Activated T-helper 2 cell treated with anti-CD3 and anti-CD28 coated beads, Interferon-gamma antibody, Interleukin-2, Interleukin-4, amounts not matched to agents 10 μg/mL and 5 μg/mL and 100 μg/mL, durations not matched to agents 14 hours and 24 hours and 36 hours (primary cell): ENCODE measurements around the gene APRT. TPM values are rescaled to one million over a fixed set of nuclear protein-coding genes. Genes with fewer than 3 reads are reported as not detected.

Experiments
- DNase-seq: peaks from one replicate; pipeline ENCODE4 v3.0.0; 2021; ENCODE audit warnings: low spot score
- H3K27ac Mint-ChIP-seq: one replicate; pipeline ENCODE4 v1.8.0; 2021; ENCODE audit warnings: mixed read lengths
- H3K27me3 Mint-ChIP-seq: one replicate; pipeline ENCODE4 v1.8.0; 2021; ENCODE audit warnings: low read depth, mixed read lengths
- H3K36me3 Mint-ChIP-seq: one replicate; pipeline ENCODE4 v1.8.0; 2021; ENCODE audit warnings: low read depth, mixed read lengths
- H3K4me1 Mint-ChIP-seq: one replicate; pipeline ENCODE4 v1.8.0; 2021; ENCODE audit warnings: low read depth, mixed read lengths
- H3K4me3 Mint-ChIP-seq: one replicate; pipeline ENCODE4 v1.8.0; 2021; ENCODE audit warnings: low read depth, mild to moderate bottlenecking, moderate library complexity, mixed read lengths
- H3K9me3 Mint-ChIP-seq: one replicate; pipeline ENCODE4 v1.8.0; 2021; ENCODE audit warnings: mixed read lengths
- intact Hi-C: fragments of 100-400 bp; cut with micrococcal nuclease; formaldehyde crosslinking; loops from one replicate; pipeline ENCODE4 v1.15.1; 2023
- total RNA-seq: library from RNA; stranded (reverse); gene quantifications from 2 replicates; pipeline ENCODE4 v1.2.3, GENCODE V29; 2022

The APRT gene
- total RNA-seq, 1 donor from 2014 or later: 294 TPM

DNA sequence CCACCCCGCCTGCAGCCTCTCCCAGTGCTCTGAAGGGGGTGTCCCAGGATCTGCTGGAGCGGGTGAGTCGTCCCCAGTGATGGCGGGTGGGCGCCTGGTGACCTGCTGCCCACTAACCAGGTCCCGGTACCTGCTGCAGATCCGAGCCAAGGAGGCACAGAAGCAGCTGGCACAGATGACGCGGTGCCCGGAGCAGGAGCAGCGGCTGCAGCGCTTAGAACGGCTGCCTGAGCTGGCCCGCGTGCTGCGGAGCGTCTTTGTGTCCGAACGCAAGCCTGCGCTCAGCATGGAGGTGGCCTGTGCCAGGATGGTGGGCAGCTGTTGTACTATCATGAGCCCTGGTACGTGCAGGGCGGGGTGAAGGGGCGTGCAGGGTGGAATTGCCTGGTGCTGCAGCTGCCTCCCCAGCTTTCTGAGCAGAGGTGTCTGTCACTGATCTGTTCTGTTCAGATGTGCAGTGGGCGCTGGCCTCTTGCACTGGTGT lies 4.5 kb downstream of the APRT start:
- no peaks in the 10 kb centered on the region for H3K27me3 Mint-ChIP-seq
- H3K4me1 Mint-ChIP-seq: peaks cover 9% of the 10 kb centered on the region
- peaks cover 56% of the 10 kb centered on the region for H3K36me3 Mint-ChIP-seq
- intact Hi-C loops: no loop called here
- no peak overlapping the region for H3K4me3 Mint-ChIP-seq
- H3K27ac Mint-ChIP-seq: no peak overlapping the region
- no peaks in the 10 kb centered on the region for H3K9me3 Mint-ChIP-seq
- no peak for DNase-seq

DNA sequence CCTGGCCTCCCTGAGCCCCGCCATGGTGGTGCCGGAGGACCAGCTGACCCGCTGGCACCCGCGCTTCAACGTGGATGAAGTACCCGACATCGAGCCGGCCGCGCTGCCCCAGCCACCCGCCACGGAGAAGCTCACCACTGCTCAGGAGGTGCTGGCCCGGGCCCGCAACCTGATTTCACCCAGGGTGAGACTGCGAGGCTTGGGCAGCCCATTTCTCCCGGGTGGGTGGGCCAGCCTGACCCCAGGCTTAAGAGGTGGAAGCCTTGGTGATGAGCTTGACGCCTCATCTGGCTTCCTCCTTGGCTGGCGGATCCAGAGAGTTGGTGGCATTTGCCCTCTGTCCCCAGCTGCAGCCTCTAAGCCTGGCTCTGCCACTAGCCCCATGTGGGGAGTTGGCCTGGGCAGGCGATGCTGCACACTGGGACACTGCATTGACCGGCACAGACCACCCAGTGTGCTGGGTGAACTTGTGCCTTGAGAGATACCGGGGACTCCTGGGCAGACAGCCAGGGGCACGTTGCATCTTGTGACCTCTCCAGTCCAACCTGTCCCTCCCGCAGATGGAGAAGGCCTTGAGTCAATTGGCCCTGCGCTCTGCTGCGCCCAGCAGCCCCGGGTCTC lies 5.1 kb downstream of the APRT start:
- peaks cover 56% of the 10 kb centered on the region for H3K36me3 Mint-ChIP-seq
- H3K9me3 Mint-ChIP-seq: no peaks in the 10 kb centered on the region
- intact Hi-C loops: no loop called here
- no peaks in the 10 kb centered on the region for H3K27me3 Mint-ChIP-seq
- no peak overlapping the region for H3K27ac Mint-ChIP-seq
- DNase-seq: no peak
- peak overlapping the region; percentile 45 for H3K4me3 Mint-ChIP-seq
- H3K4me1 Mint-ChIP-seq: peaks cover 9% of the 10 kb centered on the region

DNA sequence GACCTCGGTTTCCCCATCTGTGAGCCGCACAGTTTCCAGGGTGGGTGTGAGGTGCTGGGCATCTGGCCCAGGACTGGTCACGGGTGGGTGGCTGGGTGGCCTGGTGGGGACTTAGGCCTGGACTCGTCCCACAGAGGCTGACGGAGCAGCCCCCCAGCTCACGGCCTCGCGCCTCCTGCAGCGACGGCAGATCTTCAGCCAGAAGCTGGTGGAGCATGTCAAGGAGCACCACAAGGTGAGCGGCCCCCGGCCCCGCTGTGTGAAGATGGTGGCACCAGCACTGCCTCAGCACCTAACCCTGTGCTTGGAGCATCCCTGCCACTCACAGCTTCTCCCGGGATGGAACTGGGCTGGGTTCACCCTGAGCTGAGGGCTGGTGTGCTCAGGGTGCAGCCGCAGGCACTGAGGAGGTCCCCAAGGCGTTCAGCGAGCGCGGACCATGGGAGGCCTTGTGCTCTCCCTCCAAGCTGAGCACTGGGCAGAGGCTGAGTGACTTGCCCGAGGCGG lies 5.8 kb downstream of the APRT start:
- DNase-seq: no peak
- H3K27me3 Mint-ChIP-seq: no peaks in the 10 kb centered on the region
- peaks cover 55% of the 10 kb centered on the region for H3K36me3 Mint-ChIP-seq
- no peak overlapping the region for H3K27ac Mint-ChIP-seq
- intact Hi-C loops: no loop called here
- no peaks in the 10 kb centered on the region for H3K9me3 Mint-ChIP-seq
- peaks cover 13% of the 10 kb centered on the region for H3K4me1 Mint-ChIP-seq
- peak overlapping the region; percentile 45 for H3K4me3 Mint-ChIP-seq

DNA sequence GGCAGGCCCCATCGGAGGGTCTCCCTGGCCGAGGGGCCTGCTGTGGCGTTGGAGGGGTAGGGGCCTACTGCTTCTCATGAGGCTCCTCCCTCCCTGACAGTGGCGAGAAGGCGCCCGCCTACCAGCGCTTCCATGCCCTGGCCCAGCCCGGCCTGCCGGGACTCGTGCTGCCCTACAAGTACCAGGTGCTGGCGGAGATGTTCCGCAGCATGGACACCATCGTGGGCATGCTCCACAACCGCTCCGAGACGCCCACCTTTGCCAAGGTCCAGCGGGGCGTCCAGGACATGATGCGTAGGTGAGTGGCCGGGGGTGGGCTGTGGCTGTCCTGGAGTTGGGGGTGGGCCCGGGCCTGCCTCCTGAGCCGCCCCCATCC lies 6.4 kb downstream of the APRT start:
- no peak overlapping the region for H3K27ac Mint-ChIP-seq
- no peak for DNase-seq
- intact Hi-C loops: no loop called here
- H3K27me3 Mint-ChIP-seq: no peaks in the 10 kb centered on the region
- peaks cover 18% of the 10 kb centered on the region for H3K4me1 Mint-ChIP-seq
- H3K36me3 Mint-ChIP-seq: peaks cover 49% of the 10 kb centered on the region
- H3K9me3 Mint-ChIP-seq: no peaks in the 10 kb centered on the region
- peak overlapping the region; percentile 81 for H3K4me3 Mint-ChIP-seq

GRCh38 chr16:88804552-88805339 lies 7.0 kb downstream of the APRT start:
- no peaks in the 10 kb centered on the region for H3K27me3 Mint-ChIP-seq
- H3K9me3 Mint-ChIP-seq: no peaks in the 10 kb centered on the region
- H3K4me3 Mint-ChIP-seq: peak overlapping the region; percentile 81
- H3K27ac Mint-ChIP-seq: peak overlapping the region; percentile 22
- peaks cover 43% of the 10 kb centered on the region for H3K36me3 Mint-ChIP-seq
- H3K4me1 Mint-ChIP-seq: peaks cover 21% of the 10 kb centered on the region
- intact Hi-C loops: loop anchor here (5.0 kb wide), 1 partner anchor 102 kb away; no protein-coding TSS in a partner anchor
- DNase-seq: peak; percentile 33

DNA sequence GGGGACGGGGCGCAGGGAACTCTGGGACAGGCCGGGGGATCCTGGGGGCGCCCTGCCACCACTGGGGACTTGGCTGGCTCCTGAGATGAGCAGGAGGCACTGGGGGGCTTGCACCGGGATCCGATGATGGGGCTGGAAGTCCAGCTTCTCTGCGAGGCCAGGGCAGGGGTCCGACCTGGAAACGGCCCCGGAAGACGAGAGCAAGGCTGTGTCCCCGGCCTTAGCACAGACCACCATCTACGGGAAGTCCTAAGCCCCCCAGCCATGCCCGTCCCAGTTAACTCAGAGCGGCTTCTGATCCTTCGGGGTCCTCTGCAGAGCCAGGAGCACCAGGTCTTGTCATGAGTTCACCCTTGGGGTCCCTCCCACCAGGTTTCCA lies 7.6 kb downstream of the APRT start:
- H3K4me3 Mint-ChIP-seq: peak overlapping the region; percentile 81
- H3K9me3 Mint-ChIP-seq: no peaks in the 10 kb centered on the region
- DNase-seq: no peak
- peaks cover 39% of the 10 kb centered on the region for H3K36me3 Mint-ChIP-seq
- intact Hi-C loops: loop anchor here (5.0 kb wide), 1 partner anchor 102 kb away; no protein-coding TSS in a partner anchor
- peak overlapping the region; percentile 22 for H3K27ac Mint-ChIP-seq
- peaks cover 19% of the 10 kb centered on the region for H3K4me1 Mint-ChIP-seq
- no peaks in the 10 kb centered on the region for H3K27me3 Mint-ChIP-seq

- DNase-seq: peak; percentile 83
- Mint-ChIP-seq H3K9me3 (no peaks in the 10 kb centered on the region), H3K4me3 (peak within 1 kb of the TSS; percentile 85), H3K27me3 (no peaks in the 10 kb centered on the region), H3K4me1 (peaks cover 18% of the 10 kb centered on the region), H3K36me3 (peaks cover 37% of the 10 kb centered on the region), H3K27ac (peak within 1 kb of the TSS; percentile 84)
- intact Hi-C loops: loop anchor here (1.0 to 5.0 kb wide), 2 partner anchors 8 to 101 kb away; partner anchors contain the start of gene APRT
Observed at GRCh38 chr16:88803264-88803987, 8.3 kb downstream of the APRT start, which contains the start of gene CDT1. Gene CDT1, plus strand, starts transcription at chr16:88803789. Its CDS starts 43 bp downstream, at chr16:88803832.

DNA sequence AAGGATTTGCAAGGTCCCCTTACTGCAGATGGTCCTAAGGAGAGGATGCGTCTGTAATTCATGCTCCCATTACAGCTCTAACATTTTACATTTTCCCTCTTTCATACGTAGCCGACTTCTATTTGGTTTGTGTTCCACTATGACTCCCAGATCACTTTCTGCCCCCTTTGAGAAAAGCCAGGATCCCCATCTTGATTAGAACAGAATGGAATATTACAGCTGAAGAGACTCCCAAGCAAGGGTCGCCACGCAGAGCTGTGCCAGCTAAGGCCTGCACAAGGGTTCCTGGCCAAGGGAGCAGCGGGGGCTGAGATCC lies 11.5 kb downstream of the APRT start:
- H3K9me3 Mint-ChIP-seq: no peaks in the 10 kb centered on the region
- intact Hi-C loops: loop anchor here (5.0 kb wide), 1 partner anchor 98 kb away; no protein-coding TSS in a partner anchor
- H3K36me3 Mint-ChIP-seq: peaks cover 12% of the 10 kb centered on the region

GRCh38 chr16:88799569-88800276 lies 12.0 kb downstream of the APRT start:
- intact Hi-C loops: loop anchor here (5.0 kb wide), 1 partner anchor 97 kb away; no protein-coding TSS in a partner anchor
- Mint-ChIP-seq H3K36me3 (peaks cover 11% of the 10 kb centered on the region), H3K9me3 (no peaks in the 10 kb centered on the region), H3K27ac (peak overlapping the region; percentile 46), H3K4me3 (peak overlapping the region; percentile 31), H3K27me3 (no peaks in the 10 kb centered on the region), H3K4me1 (peaks cover 25% of the 10 kb centered on the region)
- peak; percentile 58 for DNase-seq

More for the DNA sequence above, 11.5 kb downstream of the APRT start:
- H3K4me1 Mint-ChIP-seq: peaks cover 20% of the 10 kb centered on the region
- H3K4me3 Mint-ChIP-seq: peak overlapping the region; percentile 31
- no peak for DNase-seq
- peak overlapping the region; percentile 46 for H3K27ac Mint-ChIP-seq
- no peaks in the 10 kb centered on the region for H3K27me3 Mint-ChIP-seq

GRCh38 chr16:88798772-88799455 lies 12.8 kb downstream of the APRT start:
- Mint-ChIP-seq H3K9me3 (no peaks in the 10 kb centered on the region), H3K27me3 (no peaks in the 10 kb centered on the region), H3K27ac (no peak overlapping the region), H3K4me3 (no peak overlapping the region), H3K4me1 (peaks cover 27% of the 10 kb centered on the region), H3K36me3 (peaks cover 5% of the 10 kb centered on the region)
- intact Hi-C loops: no loop called here
- no peak for DNase-seq

DNA sequence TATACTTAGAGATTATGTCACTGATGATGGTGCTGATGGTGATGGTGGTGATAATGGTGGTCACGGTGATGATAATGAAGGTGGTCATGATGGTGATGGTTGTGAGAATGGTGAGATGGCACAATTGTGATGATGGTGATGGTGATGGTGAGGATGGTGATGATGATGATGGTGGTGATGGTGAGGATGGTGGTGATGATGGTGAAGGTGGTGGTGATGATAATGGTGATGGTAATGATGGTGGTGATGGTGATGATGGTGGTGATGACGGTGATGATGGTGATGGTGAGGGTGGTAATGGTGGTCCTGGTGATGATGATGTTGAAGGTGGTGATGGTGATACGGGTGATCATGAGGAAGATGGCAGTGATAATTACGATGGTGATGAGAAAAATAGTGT lies 13.7 kb downstream of the APRT start:
- no peak for DNase-seq
- Mint-ChIP-seq H3K9me3 (no peaks in the 10 kb centered on the region), H3K27ac (no peak overlapping the region), H3K36me3 (peaks cover 5% of the 10 kb centered on the region), H3K4me3 (no peak overlapping the region), H3K4me1 (peaks cover 31% of the 10 kb centered on the region), H3K27me3 (no peaks in the 10 kb centered on the region)
- intact Hi-C loops: no loop called here
